Midbrain (tissue), 1 donor: ENCODE measurements around the gene WWOX.
"Not testable (repeated sequence)": the region's sequence is repeated elsewhere in the genome, so short reads cannot be mapped to it uniquely, and the experiment has no call there.

ENCODE experiments used
- DNase-seq: peaks from one replicate; lab custom pipeline; 2025; lab: John Stamatoyannopoulos, UW

Gene WWOX

GRCh38 chr16:79036541-79036940, 937.1 kb downstream of the WWOX start:
- no peak for DNase-seq

- DNase-seq, result no peak
Observed at GRCh38 chr16:79037521-79038373, 938.3 kb downstream of the WWOX start.

- no peak for DNase-seq
Observed at GRCh38 chr16:79041206-79041605, 941.8 kb downstream of the WWOX start.

GRCh38 chr16:79042141-79042540, 942.7 kb downstream of the WWOX start:
- DNase-seq, result no peak

GRCh38 chr16:79042886-79043285, 943.4 kb downstream of the WWOX start:
- DNase-seq, result no peak

GRCh38 chr16:79045191-79045590, 945.7 kb downstream of the WWOX start:
- DNase-seq, result no peak

GRCh38 chr16:79047337-79047736, 947.9 kb downstream of the WWOX start:
- no peak for DNase-seq

GRCh38 chr16:79049040-79049439, 949.6 kb downstream of the WWOX start:
- DNase-seq, result no peak

- DNase-seq, result no peak
Observed at GRCh38 chr16:79050063-79050462, 950.6 kb downstream of the WWOX start.

- DNase-seq, result no peak
Observed at GRCh38 chr16:79051313-79051712, 951.9 kb downstream of the WWOX start.

- not testable (repeated sequence) for DNase-seq
Observed at GRCh38 chr16:79052198-79052597, 952.7 kb downstream of the WWOX start.

GRCh38 chr16:79053577-79053976, 954.1 kb downstream of the WWOX start:
- no peak for DNase-seq

- DNase-seq, result no peak
Observed at GRCh38 chr16:79054211-79054984, 954.9 kb downstream of the WWOX start.

GRCh38 chr16:79055251-79055970, 956.0 kb downstream of the WWOX start:
- no peak for DNase-seq

- no peak for DNase-seq
Observed at GRCh38 chr16:79061181-79061580, 961.7 kb downstream of the WWOX start.

- DNase-seq, result no peak
Observed at GRCh38 chr16:79062336-79062735, 962.9 kb downstream of the WWOX start.

GRCh38 chr16:79062821-79063220, 963.4 kb downstream of the WWOX start:
- DNase-seq, result no peak

- DNase-seq, result no peak
Observed at GRCh38 chr16:79064256-79064972, 965.0 kb downstream of the WWOX start.

- DNase-seq, result no peak
Observed at GRCh38 chr16:79066561-79066960, 967.1 kb downstream of the WWOX start.

- no peak for DNase-seq
Observed at GRCh38 chr16:79067600-79067999, 968.1 kb downstream of the WWOX start.

GRCh38 chr16:79069121-79069520, 969.7 kb downstream of the WWOX start:
- DNase-seq, result no peak

- no peak for DNase-seq
Observed at GRCh38 chr16:79069633-79070032, 970.2 kb downstream of the WWOX start.
